Uterus (tissue), 4 donors: ENCODE data around the gene EHD3. TPM values are rescaled to one million over a fixed set of nuclear protein-coding genes. Genes with fewer than 3 reads are reported as not detected.

Experiments
- DNase-seq, 2 donors: peaks; one replicate each; pipeline ENCODE4 v3.0.0-alpha.2; 2019 to 2020
- H3K27ac ChIP-seq, 2 donors: fragments of 200-600 bp; sonication (generic); 1 replicate in 1 of 2; 2 replicates in 1 of 2; pipeline ENCODE4 v1.5.1; 2016 to 2018
- H3K27me3 ChIP-seq, 2 donors: fragments of 200-600 bp; sonication (generic); one replicate each; pipeline ENCODE4 v1.5.1; 2018 to 2019; ENCODE audit warnings: control low read depth in 1 of 2
- H3K36me3 ChIP-seq, 2 donors: fragments of 200-600 bp; sonication (generic); one replicate each; pipeline ENCODE4 v1.5.1; 2019; ENCODE audit warnings: control low read depth in 1 of 2
- H3K4me1 ChIP-seq, 2 donors: fragments of 200-600 bp; sonication (generic); one replicate each; pipeline ENCODE4 v1.5.1; 2018 to 2019; ENCODE audit warnings: control low read depth in 1 of 2
- H3K4me3 ChIP-seq, 2 donors: fragments of 200-600 bp; sonication (generic); 1 replicate in 1 of 2; 2 replicates in 1 of 2; pipeline ENCODE4 v1.5.1; 2018 to 2019; ENCODE audit warnings: mild to moderate bottlenecking in 1 of 2
- H3K9me3 ChIP-seq, 2 donors: fragments of 200-600 bp; sonication (generic); one replicate each; pipeline ENCODE4 v1.5.1; 2019; ENCODE audit warnings: control low read depth in 1 of 2
- POLR2A ChIP-seq, 2 donors: fragments of 450-650 bp; IDR thresholded peaks; one replicate each; pipeline ENCODE4 v1.6.1; 2016; ENCODE audit warnings: antibody characterized with exemption in 2 of 2, mild to moderate bottlenecking in 1 of 2, moderate library complexity in 1 of 2
- intact Hi-C: fragments of 100-400 bp; cut with DNase I; formaldehyde crosslinking; loops from one replicate; pipeline ENCODE4 v1.15.1; 2023; ENCODE audit warnings: low total_unique reads
- total RNA-seq, 4 donors: library from RNA; depleted of rRNA in 3 of 4; stranded (reverse); fragments of >200 nt in 3 of 4; gene quantifications; one replicate each; pipeline versions ENCODE4 v1.1.0 to v1.2.4, GENCODE V29; 2014 to 2023
- TF ChIP-seq, protein P1 (sequence below), 4 experiments: fragments of 200-600 bp in 2 of 4; fragments of 450-650 bp in 2 of 4; sonication (generic) in 2 of 4; IDR thresholded peaks; one replicate each; pipeline ENCODE4 v1.5.1; 2016 to 2019; ENCODE audit warnings: antibody characterized with exemption in 4 of 4, mild to moderate bottlenecking in 2 of 4, moderate library complexity in 1 of 4
- donor health status: DM: yes; HTN: yes; CAD: no.

The EHD3 gene
- total RNA-seq = 10 to 100 TPM in 1 of 4 donors, 1 to 10 TPM in 3; 2.6 to 13.1 (median 4.8) TPM

DNA sequence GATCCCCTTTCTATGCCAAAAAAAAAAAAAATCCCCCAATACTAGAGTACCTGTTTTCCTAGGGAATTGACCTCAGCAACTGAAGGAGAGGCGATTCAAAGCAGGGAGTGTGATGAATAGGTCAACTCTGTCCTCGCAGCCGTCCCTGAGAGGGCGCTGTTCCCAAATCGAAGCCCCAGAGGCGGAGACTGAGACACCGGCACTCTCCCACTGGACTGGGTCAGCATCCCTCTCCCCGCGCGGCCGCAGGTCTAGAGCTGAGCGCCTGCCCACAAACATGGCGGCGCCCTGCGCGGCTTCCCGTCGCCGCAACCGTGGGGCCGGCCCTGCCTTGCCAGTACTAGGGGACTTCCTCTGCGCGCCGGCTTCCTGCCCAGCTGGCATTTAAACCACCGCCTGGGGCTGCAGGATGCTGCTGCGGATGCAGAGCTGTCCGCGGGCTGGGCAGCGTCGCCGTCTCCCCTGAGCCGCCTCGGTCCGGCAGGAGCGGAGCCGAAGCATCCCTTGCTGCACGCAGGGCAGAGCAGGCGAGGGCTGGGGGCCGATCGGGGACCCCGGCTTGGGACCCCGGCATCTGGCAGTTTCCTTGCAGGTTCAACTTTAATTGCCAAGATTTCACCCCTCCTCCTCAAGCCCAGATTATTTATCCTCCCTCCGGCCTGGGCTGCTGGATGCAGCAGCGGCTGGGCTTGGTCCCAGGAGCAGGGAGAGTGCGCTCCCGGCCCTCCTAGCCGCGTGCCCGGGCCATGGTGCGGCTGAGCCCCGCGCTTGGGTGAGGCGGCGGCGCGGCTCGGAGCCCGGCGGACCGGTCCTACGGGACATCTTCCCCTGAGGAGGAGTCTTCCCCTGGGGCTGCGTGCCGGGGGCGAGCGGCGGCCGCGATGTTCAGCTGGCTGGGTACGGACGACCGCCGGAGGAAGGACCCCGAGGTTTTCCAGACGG is at the start of gene EHD3:
TSS of gene EHD3 (plus strand) at position 412 of the 942 bp plus-strand sequence. CDS start at position 882, 470 bp downstream.
- TF ChIP-seq POLR2A (IDR thresholded peaks at IDR 0.05) = peak in 1 of 2 donors; percentile 24
- TF ChIP-seq, protein P1, sequence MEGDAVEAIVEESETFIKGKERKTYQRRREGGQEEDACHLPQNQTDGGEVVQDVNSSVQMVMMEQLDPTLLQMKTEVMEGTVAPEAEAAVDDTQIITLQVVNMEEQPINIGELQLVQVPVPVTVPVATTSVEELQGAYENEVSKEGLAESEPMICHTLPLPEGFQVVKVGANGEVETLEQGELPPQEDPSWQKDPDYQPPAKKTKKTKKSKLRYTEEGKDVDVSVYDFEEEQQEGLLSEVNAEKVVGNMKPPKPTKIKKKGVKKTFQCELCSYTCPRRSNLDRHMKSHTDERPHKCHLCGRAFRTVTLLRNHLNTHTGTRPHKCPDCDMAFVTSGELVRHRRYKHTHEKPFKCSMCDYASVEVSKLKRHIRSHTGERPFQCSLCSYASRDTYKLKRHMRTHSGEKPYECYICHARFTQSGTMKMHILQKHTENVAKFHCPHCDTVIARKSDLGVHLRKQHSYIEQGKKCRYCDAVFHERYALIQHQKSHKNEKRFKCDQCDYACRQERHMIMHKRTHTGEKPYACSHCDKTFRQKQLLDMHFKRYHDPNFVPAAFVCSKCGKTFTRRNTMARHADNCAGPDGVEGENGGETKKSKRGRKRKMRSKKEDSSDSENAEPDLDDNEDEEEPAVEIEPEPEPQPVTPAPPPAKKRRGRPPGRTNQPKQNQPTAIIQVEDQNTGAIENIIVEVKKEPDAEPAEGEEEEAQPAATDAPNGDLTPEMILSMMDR (IDR thresholded peaks at IDR 0.05) = peak; percentile 54 to 63 (median 56)
- Histone ChIP-seq H3K4me1 (peaks cover 0 to 6% of the 10 kb centered on the region in 2 donors), H3K36me3 (no peaks in the 10 kb centered on the region), H3K9me3 (no peaks in the 10 kb centered on the region), H3K4me3 (peak within 1 kb of the TSS; percentile 53 to 68), H3K27me3 (no peaks in the 10 kb centered on the region), H3K27ac (peak within 1 kb of the TSS; percentile 33 to 59)
- peak; percentile 81 to 86 for DNase-seq
- intact Hi-C loops = no loop called here

DNA sequence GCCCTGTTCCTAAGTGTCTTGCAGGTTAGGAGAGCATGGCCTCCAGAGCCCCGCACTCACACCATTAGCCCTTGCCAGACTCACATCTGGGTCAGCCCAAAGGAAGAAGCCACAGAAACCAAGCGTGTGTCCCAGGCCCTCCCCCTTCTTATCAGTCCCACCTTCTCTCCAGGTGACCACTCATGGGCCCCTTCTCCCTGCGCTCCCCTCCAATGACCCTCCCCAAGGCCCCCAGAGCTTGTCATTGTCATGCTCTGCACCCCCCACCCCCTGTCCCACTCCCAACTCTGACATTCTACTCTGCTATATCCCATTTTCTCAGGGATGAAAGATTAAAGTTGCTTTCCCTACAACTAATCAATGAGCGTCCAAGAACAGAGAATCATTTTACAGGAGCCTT is 46.8 kb upstream of the EHD3 start:
- DNase-seq = no peak
- H3K27ac ChIP-seq = no peak overlapping the region
- TF ChIP-seq, protein P1 (IDR thresholded peaks at IDR 0.05) = no peak
- TF ChIP-seq POLR2A (IDR thresholded peaks at IDR 0.05) = no peak
- H3K36me3 ChIP-seq = no peaks in the 10 kb centered on the region
- intact Hi-C loops = no loop called here
- H3K9me3 ChIP-seq = no peaks in the 10 kb centered on the region
- H3K4me3 ChIP-seq = no peak overlapping the region
- no peaks in the 10 kb centered on the region for H3K4me1 ChIP-seq
- no peaks in the 10 kb centered on the region for H3K27me3 ChIP-seq

DNA sequence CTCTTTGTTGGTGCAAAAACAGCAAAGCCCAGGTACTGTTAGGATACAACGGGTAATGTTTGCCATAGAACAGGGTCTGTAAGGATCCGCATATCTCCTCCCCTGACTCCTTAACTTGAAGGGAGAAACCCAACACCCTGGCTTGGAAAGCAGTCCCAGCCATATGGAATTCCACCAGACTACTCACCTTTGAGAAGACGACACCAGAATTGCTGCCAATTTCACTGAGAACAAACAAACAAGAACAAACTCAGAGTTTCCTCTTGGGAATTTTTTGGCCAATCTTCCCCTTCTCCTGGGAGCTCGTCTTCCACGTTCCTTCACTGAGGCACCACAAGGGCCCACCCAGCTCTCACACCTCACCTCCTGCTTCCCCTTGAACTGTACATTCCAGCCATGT is 45.8 kb upstream of the EHD3 start:
- H3K27me3 ChIP-seq = no peaks in the 10 kb centered on the region
- TF ChIP-seq, protein P1 (IDR thresholded peaks at IDR 0.05) = no peak
- no peak for TF ChIP-seq POLR2A (IDR thresholded peaks at IDR 0.05)

DNA sequence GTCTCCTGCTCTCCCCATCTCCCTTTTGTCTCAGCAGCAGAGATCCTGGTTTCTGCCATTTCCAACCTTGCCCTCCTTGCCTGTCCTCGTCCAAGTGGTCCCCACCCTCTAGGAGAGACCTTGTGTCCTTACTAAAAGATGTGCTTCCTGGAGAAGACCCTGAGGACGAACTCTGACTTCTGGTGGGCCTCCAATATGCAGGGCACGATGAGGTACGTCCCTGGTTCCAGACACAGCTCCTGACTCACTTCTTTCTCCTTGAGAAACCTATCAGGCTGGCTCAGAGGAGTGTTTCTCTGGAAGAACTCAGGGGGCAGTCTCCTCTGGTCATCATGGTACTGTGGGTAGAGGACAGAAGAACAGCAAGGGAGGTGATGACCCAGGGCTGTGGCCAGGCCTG is 44.8 kb upstream of the EHD3 start:
- no peaks in the 10 kb centered on the region for H3K4me1 ChIP-seq
- intact Hi-C loops = no loop called here
- no peak for DNase-seq
- H3K36me3 ChIP-seq = no peaks in the 10 kb centered on the region
- TF ChIP-seq POLR2A (IDR thresholded peaks at IDR 0.05) = no peak
- TF ChIP-seq, protein P1 (IDR thresholded peaks at IDR 0.05) = no peak
- no peak overlapping the region for H3K27ac ChIP-seq
- no peak overlapping the region for H3K4me3 ChIP-seq
- no peaks in the 10 kb centered on the region for H3K9me3 ChIP-seq
- H3K27me3 ChIP-seq = no peaks in the 10 kb centered on the region

More for the DNA sequence above, 45.8 kb upstream of the EHD3 start:
- H3K4me3 ChIP-seq = no peak overlapping the region
- H3K4me1 ChIP-seq = no peaks in the 10 kb centered on the region
- no peak for DNase-seq
- intact Hi-C loops = no loop called here
- H3K27ac ChIP-seq = no peak overlapping the region
- no peaks in the 10 kb centered on the region for H3K36me3 ChIP-seq
- no peaks in the 10 kb centered on the region for H3K9me3 ChIP-seq

DNA sequence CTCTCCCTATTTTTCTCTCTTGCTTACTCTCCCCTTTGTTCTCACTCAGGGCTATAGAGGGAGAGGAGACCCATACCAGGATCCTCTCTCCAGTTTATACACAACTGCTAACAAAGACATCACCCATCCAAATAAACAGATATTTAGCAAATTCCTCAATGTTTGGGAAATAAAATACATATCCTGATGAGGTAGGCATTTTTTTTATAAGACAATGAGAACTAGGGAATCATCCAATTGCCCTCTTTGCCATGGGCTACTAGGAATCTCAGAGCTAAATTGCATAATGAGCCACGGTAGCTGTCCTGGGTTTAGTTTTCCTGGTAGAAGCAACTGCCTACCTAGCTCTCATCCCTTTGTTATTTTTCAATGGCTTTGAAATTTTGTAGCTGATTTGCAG is 43.8 kb upstream of the EHD3 start:
- Histone ChIP-seq H3K9me3 (no peaks in the 10 kb centered on the region), H3K4me3 (no peak overlapping the region), H3K36me3 (no peaks in the 10 kb centered on the region), H3K27ac (no peak overlapping the region), H3K4me1 (no peaks in the 10 kb centered on the region), H3K27me3 (no peaks in the 10 kb centered on the region)
- intact Hi-C loops = no loop called here
- DNase-seq = no peak
- no peak for TF ChIP-seq POLR2A (IDR thresholded peaks at IDR 0.05)
- TF ChIP-seq, protein P1 (IDR thresholded peaks at IDR 0.05) = no peak
